Measurements from ENCODE around the gene CIAO1.

Gene CIAO1

GRCh38 chr2:96315400-96316071, 49.5 kb downstream of the CIAO1 start:
- TF ChIP-seq NFIC (IDR thresholded peaks at IDR 0.05) = no peak
- TF ChIP-seq FOXM1 (IDR thresholded peaks at IDR 0.05; ENCODE audit: borderline replicate concordance, low read depth) = no peak
- no peak for TF ChIP-seq USF1 (IDR thresholded peaks at IDR 0.05)
- TF ChIP-seq YY1 (IDR thresholded peaks at IDR 0.05; ENCODE audit: low read depth) = no peak
- TF ChIP-seq TEAD4 (IDR thresholded peaks at IDR 0.05) = no peak
- no peak for TF ChIP-seq REST (IDR thresholded peaks at IDR 0.05; ENCODE audit: low read depth)
- no peak for TF ChIP-seq MAX (IDR thresholded peaks at IDR 0.05)
- TF ChIP-seq EP300 (IDR thresholded peaks at IDR 0.05; ENCODE audit: borderline replicate concordance) = no peak
- TF ChIP-seq TAF1 (IDR thresholded peaks at IDR 0.05; ENCODE audit: low read depth) = no peak
- no peak for TF ChIP-seq EGR1 (IDR thresholded peaks at IDR 0.05)
- no peak for TF ChIP-seq TCF12 (IDR thresholded peaks at IDR 0.05; ENCODE audit: low read depth)
- no peak for TF ChIP-seq CREB1 (IDR thresholded peaks at IDR 0.05; ENCODE audit: low read depth)

- no peak for TF ChIP-seq USF1 (IDR thresholded peaks at IDR 0.05)
- no peak for TF ChIP-seq YY1 (IDR thresholded peaks at IDR 0.05; ENCODE audit: low read depth)
- TF ChIP-seq CEBPB (IDR thresholded peaks at IDR 0.05) = no peak
- TF ChIP-seq ZBTB7A (IDR thresholded peaks at IDR 0.05; ENCODE audit: low read depth) = no peak
- TF ChIP-seq RAD21 (IDR thresholded peaks at IDR 0.05; ENCODE audit: low read depth) = no peak
- TF ChIP-seq TEAD4 (IDR thresholded peaks at IDR 0.05) = no peak
- TF ChIP-seq REST (IDR thresholded peaks at IDR 0.05; ENCODE audit: low read depth) = no peak
Measured at GRCh38 chr2:96316999-96317398, 51.0 kb downstream of the CIAO1 start.

GRCh38 chr2:96317584-96317997, 51.6 kb downstream of the CIAO1 start:
- no peak for TF ChIP-seq ZBTB7A (IDR thresholded peaks at IDR 0.05; ENCODE audit: low read depth)
- TF ChIP-seq TEAD4 (IDR thresholded peaks at IDR 0.05) = no peak
- TF ChIP-seq FOXM1 (IDR thresholded peaks at IDR 0.05; ENCODE audit: borderline replicate concordance, low read depth) = no peak
- no peak for TF ChIP-seq CEBPB (IDR thresholded peaks at IDR 0.05)

- TF ChIP-seq EP300 (IDR thresholded peaks at IDR 0.05; ENCODE audit: borderline replicate concordance) = no peak
- no peak for TF ChIP-seq TEAD4 (IDR thresholded peaks at IDR 0.05)
- TF ChIP-seq MAX (IDR thresholded peaks at IDR 0.05) = no peak
- no peak for TF ChIP-seq NFIC (IDR thresholded peaks at IDR 0.05)
- TF ChIP-seq FOXM1 (IDR thresholded peaks at IDR 0.05; ENCODE audit: borderline replicate concordance, low read depth) = no peak
- TF ChIP-seq CREB1 (IDR thresholded peaks at IDR 0.05; ENCODE audit: low read depth) = no peak
- TF ChIP-seq REST (IDR thresholded peaks at IDR 0.05; ENCODE audit: low read depth) = no peak
- no peak for TF ChIP-seq CEBPB (IDR thresholded peaks at IDR 0.05)
- TF ChIP-seq YY1 (IDR thresholded peaks at IDR 0.05; ENCODE audit: low read depth) = no peak
- TF ChIP-seq USF1 (IDR thresholded peaks at IDR 0.05) = no peak
- TF ChIP-seq TCF12 (IDR thresholded peaks at IDR 0.05; ENCODE audit: low read depth) = no peak
- TF ChIP-seq ZBTB7A (IDR thresholded peaks at IDR 0.05; ENCODE audit: low read depth) = no peak
Measured at GRCh38 chr2:96318723-96319122, 52.7 kb downstream of the CIAO1 start.

Measured in Ishikawa (cell line).